Stomach (tissue), 9 donors: ENCODE measurements around the gene UTP20. TPM values are rescaled to one million over a fixed set of nuclear protein-coding genes. Genes with fewer than 3 reads are reported as not detected.

ENCODE experiments used
- DNase-seq, 2 donors: peaks; one replicate each; pipeline versions ENCODE4 v3.0.0 to v3.0.0-alpha.2; 2013 to 2019
- H3K27ac ChIP-seq, 5 donors: fragments of 200-600 bp in 4 of 5; sonication (generic) in 4 of 5; one replicate each; pipeline ENCODE4 v1.5.1; 2013 to 2019; ENCODE audit warnings: mild to moderate bottlenecking in 1 of 5, moderate library complexity in 1 of 5
- H3K27me3 ChIP-seq, 3 donors: fragments of 200-600 bp; sonication (generic); one replicate each; pipeline ENCODE4 v1.5.1; 2017 to 2019; ENCODE audit warnings: mixed run types in 1 of 3
- H3K36me3 ChIP-seq, 4 donors: fragments of 200-600 bp; sonication (generic); 1 replicate in 3 of 4; 2 replicates in 1 of 4; pipeline ENCODE4 v1.5.1; 2016 to 2019
- H3K4me1 ChIP-seq, 4 donors: fragments of 200-600 bp; sonication (generic); one replicate each; pipeline ENCODE4 v1.5.1; 2016 to 2019
- H3K4me3 ChIP-seq, 4 donors: fragments of 200-600 bp; sonication (generic) in 3 of 4; one replicate each; pipeline ENCODE4 v1.5.1; 2016 to 2019; ENCODE audit warnings: mild to moderate bottlenecking in 1 of 4
- H3K9me3 ChIP-seq, 4 donors: fragments of 200-600 bp; sonication (generic); one replicate each; pipeline ENCODE4 v1.5.1; 2016 to 2019
- EP300 ChIP-seq: sonication (generic); formaldehyde crosslinking; IDR thresholded peaks from one replicate; pipeline ENCODE4 v1.6.1; 2017; ENCODE audit warnings: antibody characterized with exemption
- POLR2A ChIP-seq, 4 donors: fragments of 450-650 bp; IDR thresholded peaks; one replicate each; pipeline ENCODE4 v1.6.1; 2016; ENCODE audit warnings: antibody characterized with exemption in 4 of 4, control low read depth in 2 of 4, mild to moderate bottlenecking in 1 of 4, moderate library complexity in 1 of 4
- POLR2AphosphoS5 ChIP-seq, 3 donors: sonication (generic); formaldehyde crosslinking; IDR thresholded peaks; one replicate each; pipeline ENCODE4 v1.6.1; 2016; ENCODE audit warnings: antibody characterized with exemption in 3 of 3
- WGBS, 5 donors: extraction: QIAGEN DNeasy Blood & Tissue Kit in 3 of 5; methylation state at CpG; one replicate each; pipeline versions ENCODE4 v1.1.5 to v1.1.7; 2013 to 2018; 5-methylcytosine and 5-hydroxymethylcytosine counted together
- intact Hi-C: fragments of 100-400 bp; cut with DNase I; formaldehyde crosslinking; loops from one replicate; pipeline ENCODE4 v1.15.1; 2023; ENCODE audit warnings: low total_unique reads
- polyA plus RNA-seq, 3 donors: library from polyadenylated mRNA; stranded (reverse); fragments of 200-250 nt; gene quantifications; one replicate each; pipeline ENCODE4 v1.2.3, GENCODE V29; 2013
- total RNA-seq, 5 donors: library from RNA; depleted of rRNA; stranded (reverse); fragments of >200 nt; gene quantifications; one replicate each; pipeline versions ENCODE4 v1.1.0 to v1.2.3, GENCODE V29; 2014 to 2016
- TF ChIP-seq, protein P1 (sequence below), 7 experiments: fragments of 450-650 bp in 4 of 7; fragments of 200-600 bp in 3 of 7; sonication (generic) in 3 of 7; IDR thresholded peaks; one replicate each; pipeline ENCODE4 v1.5.1; 2016 to 2019; ENCODE audit warnings: antibody characterized with exemption in 7 of 7, control low read depth in 2 of 7, mild to moderate bottlenecking in 1 of 7
- donor health status: healthy with polysubstance abuse.
- donor health status: Bipolar disorder and iron deficiency.
- donor health status: healthy.

The UTP20 gene
- total and polyA plus RNA-seq, 8 donors, result 1.4 to 23.2 (median 4.8) TPM

DNA sequence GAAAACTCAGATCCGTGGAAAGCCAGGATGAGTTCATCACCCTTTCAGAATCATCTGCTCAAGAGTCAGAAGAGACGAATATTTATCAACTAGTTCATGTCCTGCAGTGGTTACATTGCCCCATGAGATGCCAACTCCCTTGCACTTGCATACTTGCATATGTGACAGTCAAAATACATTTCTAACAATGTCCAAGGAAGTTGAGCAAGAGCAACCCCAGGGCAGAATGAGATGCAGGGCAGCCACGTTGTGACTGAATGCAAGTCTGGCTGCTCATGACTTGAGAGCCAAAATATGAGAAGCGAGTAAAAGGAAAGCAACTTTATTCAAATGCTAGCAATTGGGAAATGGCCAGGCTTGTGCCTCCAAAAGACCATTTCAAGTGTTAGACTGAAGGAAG lies 23.6 kb upstream of the UTP20 start:
- 65 to 79% (median 70%) methylated on average over 4 of the region's 4 CpGs for WGBS, 5 donors
- Histone ChIP-seq H3K9me3 (peaks cover 0 to 4% (median 0%) of the 10 kb centered on the region in 4 donors), H3K27ac (no peak overlapping the region), H3K36me3 (no peaks in the 10 kb centered on the region), H3K27me3 (no peaks in the 10 kb centered on the region), H3K4me1 (no peaks in the 10 kb centered on the region), H3K4me3 (no peak overlapping the region)
- TF ChIP-seq, protein P1, sequence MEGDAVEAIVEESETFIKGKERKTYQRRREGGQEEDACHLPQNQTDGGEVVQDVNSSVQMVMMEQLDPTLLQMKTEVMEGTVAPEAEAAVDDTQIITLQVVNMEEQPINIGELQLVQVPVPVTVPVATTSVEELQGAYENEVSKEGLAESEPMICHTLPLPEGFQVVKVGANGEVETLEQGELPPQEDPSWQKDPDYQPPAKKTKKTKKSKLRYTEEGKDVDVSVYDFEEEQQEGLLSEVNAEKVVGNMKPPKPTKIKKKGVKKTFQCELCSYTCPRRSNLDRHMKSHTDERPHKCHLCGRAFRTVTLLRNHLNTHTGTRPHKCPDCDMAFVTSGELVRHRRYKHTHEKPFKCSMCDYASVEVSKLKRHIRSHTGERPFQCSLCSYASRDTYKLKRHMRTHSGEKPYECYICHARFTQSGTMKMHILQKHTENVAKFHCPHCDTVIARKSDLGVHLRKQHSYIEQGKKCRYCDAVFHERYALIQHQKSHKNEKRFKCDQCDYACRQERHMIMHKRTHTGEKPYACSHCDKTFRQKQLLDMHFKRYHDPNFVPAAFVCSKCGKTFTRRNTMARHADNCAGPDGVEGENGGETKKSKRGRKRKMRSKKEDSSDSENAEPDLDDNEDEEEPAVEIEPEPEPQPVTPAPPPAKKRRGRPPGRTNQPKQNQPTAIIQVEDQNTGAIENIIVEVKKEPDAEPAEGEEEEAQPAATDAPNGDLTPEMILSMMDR (IDR thresholded peaks at IDR 0.05), result no peak
- no peak for TF ChIP-seq POLR2AphosphoS5 (IDR thresholded peaks at IDR 0.05)
- TF ChIP-seq POLR2A (IDR thresholded peaks at IDR 0.05), result no peak
- no peak for DNase-seq
- intact Hi-C loops, result no loop called here

DNA sequence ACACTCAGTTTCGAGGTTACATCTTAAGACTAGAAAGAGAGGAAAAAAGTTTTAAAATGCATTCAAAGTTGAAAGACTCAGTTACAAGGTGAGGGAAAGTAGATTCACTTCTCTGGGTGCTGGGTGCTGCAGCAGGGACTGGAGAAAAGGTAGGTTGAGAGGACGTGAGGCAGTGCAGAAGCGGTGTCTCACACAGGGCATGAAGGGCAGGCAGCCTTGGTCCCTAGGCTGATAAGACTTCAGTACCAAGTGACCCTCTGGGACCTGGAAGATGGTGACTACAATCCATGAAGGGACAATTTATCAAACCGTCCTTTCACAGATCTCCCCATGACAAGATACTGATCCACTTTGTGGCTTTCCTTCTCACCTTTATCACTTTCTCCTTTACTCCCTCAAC lies 22.5 kb upstream of the UTP20 start:
- TF ChIP-seq POLR2AphosphoS5 (IDR thresholded peaks at IDR 0.05) (no peak), EP300 (no peak), POLR2A (IDR thresholded peaks at IDR 0.05) (no peak)
- TF ChIP-seq, protein P1 (IDR thresholded peaks at IDR 0.05), result no peak
- no peaks in the 10 kb centered on the region for H3K27me3 ChIP-seq
- no peak overlapping the region for H3K27ac ChIP-seq
- H3K36me3 ChIP-seq, result no peaks in the 10 kb centered on the region
- H3K4me3 ChIP-seq, result no peak overlapping the region
- 72 to 80% (median 79%) methylated on average over 4 of the region's 4 CpGs for WGBS, 5 donors
- intact Hi-C loops, result no loop called here
- peaks cover 0 to 4% (median 0%) of the 10 kb centered on the region in 4 donors for H3K9me3 ChIP-seq
- H3K4me1 ChIP-seq, result no peaks in the 10 kb centered on the region
- no peak for DNase-seq

DNA sequence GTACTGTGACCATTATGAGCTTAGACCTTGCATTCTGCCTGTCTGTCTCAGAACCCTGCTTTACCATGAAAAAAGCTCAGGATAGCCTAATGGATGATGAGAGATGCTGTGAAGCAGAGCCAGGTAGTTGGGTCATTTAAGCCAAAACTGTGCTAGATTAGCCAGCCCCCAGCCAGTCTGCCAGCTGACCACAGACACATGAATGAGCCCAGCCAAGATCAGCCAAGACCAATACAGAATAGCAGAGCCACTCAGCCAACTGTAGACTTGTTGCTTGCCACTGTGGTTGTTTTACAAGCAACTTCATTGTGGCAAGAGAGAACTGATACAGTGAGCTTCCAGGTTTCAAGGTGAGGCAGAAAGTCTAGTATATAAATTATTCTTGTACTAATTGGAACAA lies 12.8 kb upstream of the UTP20 start:
- H3K36me3 ChIP-seq, result no peaks in the 10 kb centered on the region
- TF ChIP-seq EP300, result no peak
- TF ChIP-seq, protein P1 (IDR thresholded peaks at IDR 0.05), result no peak
- TF ChIP-seq POLR2A (IDR thresholded peaks at IDR 0.05), result no peak
- TF ChIP-seq POLR2AphosphoS5 (IDR thresholded peaks at IDR 0.05), result no peak
- no peak overlapping the region for H3K27ac ChIP-seq
- H3K4me3 ChIP-seq, result no peak overlapping the region
- no peaks in the 10 kb centered on the region for H3K4me1 ChIP-seq
- DNase-seq, result no peak
- peaks cover 0 to 24% (median 4%) of the 10 kb centered on the region in 3 donors for H3K27me3 ChIP-seq
- intact Hi-C loops, result no loop called here
- H3K9me3 ChIP-seq, result peaks cover 0 to 10% (median 6%) of the 10 kb centered on the region in 4 donors

DNA sequence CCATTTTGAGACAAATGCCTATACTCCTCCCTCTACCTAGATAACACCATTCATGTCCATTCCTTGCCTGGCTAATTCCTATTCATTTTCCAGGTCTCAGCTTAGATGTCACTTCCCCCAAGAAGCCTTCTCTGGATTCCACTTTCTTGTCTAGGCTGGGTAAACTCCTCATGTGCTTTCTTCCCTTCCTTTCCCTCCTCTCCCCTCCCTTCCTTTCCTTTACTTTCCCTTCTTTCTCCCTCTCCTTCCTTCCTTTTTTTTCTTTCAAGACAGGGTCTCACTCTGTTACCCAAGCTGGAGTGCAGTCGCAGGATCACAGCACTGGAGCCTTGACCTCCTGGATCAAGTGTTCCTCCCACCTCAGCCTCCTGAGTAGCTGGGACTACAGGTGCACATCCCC lies 3.5 kb upstream of the UTP20 start:
- no peak for DNase-seq
- Histone ChIP-seq H3K27me3 (peaks cover 0 to 4% (median 0%) of the 10 kb centered on the region in 3 donors), H3K4me1 (peaks cover 6 to 17% (median 12%) of the 10 kb centered on the region in 4 donors), H3K4me3 (no peak overlapping the region), H3K9me3 (no peaks in the 10 kb centered on the region), H3K36me3 (no peaks in the 10 kb centered on the region), H3K27ac (no peak overlapping the region)
- 62 to 95% (median 88%) methylated on average over 1 of the region's 1 CpG for WGBS, 5 donors
- intact Hi-C loops, result no loop called here
- TF ChIP-seq, protein P1 (IDR thresholded peaks at IDR 0.05), result no peak
- no peak for TF ChIP-seq POLR2AphosphoS5 (IDR thresholded peaks at IDR 0.05)
- TF ChIP-seq EP300, result no peak
- no peak for TF ChIP-seq POLR2A (IDR thresholded peaks at IDR 0.05)
